ENCODE results near the gene WNT3. TPM values are rescaled to one million over a fixed set of nuclear protein-coding genes. Genes with fewer than 3 reads are reported as not detected.

WNT3 gene, protein sequence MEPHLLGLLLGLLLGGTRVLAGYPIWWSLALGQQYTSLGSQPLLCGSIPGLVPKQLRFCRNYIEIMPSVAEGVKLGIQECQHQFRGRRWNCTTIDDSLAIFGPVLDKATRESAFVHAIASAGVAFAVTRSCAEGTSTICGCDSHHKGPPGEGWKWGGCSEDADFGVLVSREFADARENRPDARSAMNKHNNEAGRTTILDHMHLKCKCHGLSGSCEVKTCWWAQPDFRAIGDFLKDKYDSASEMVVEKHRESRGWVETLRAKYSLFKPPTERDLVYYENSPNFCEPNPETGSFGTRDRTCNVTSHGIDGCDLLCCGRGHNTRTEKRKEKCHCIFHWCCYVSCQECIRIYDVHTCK
- total RNA-seq, result not detected

GRCh38 chr17:46818316-46818928 lies at the start of gene WNT3:
WNT3 (minus strand) TSS chr17:46818692; CDS start chr17:46818597, 95 bp downstream.
- ChIA-PET CTCF (no interaction called here), POLR2A (no interaction called here)
- H3K27me3 Mint-ChIP-seq (ENCODE audit: low read depth), result peaks cover 72% of the 10 kb centered on the region
- peaks cover 30% of the 10 kb centered on the region for H3K4me1 Mint-ChIP-seq (ENCODE audit: low read depth)
- DNase-seq (peak; percentile 64), ATAC-seq (peak; percentile 67)
- peak within 1 kb of the TSS; percentile 58 for H3K4me3 Mint-ChIP-seq
- H3K9me3 Mint-ChIP-seq (ENCODE audit: insufficient read depth), result no peaks in the 10 kb centered on the region
- H3K27ac Mint-ChIP-seq, result no peak within 1 kb of the TSS
- no peaks in the 10 kb centered on the region for H3K36me3 Mint-ChIP-seq (ENCODE audit: low read depth)

DNA sequence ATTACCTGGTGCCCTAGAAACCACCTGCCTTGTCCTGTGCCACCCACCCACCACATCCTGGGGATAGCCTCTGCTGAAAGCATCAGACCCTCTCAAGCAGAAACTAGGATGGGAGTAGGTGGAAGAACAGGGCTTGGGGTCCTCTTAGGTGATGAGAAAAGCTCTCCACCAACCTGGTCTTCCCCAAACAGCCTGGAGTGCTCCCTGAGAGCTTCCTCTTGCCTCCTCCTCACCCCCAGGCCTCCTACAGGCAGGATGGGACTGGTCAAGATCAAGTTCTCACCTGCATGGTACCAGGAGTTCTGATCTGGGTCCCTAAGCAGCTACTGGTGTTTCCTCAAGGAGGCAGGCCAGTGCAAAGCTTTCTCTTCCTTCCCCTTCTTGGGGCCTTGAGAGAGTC lies 48.3 kb upstream of the WNT3 start:
- H3K9me3 Mint-ChIP-seq (ENCODE audit: insufficient read depth), result no peaks in the 10 kb centered on the region
- DNase-seq (no peak), ATAC-seq (no peak)
- peaks cover 10% of the 10 kb centered on the region for H3K4me1 Mint-ChIP-seq (ENCODE audit: low read depth)
- no peak overlapping the region for H3K4me3 Mint-ChIP-seq
- H3K27ac Mint-ChIP-seq, result no peak overlapping the region
- H3K27me3 Mint-ChIP-seq (ENCODE audit: low read depth), result peaks cover 10% of the 10 kb centered on the region
- ChIA-PET POLR2A (no interaction called here), CTCF (interaction anchor here (0.7 to 1.5 kb wide), 3 partner anchors 31 to 76 kb away, joined by 3 read pairs; no protein-coding TSS in a partner anchor)
- H3K36me3 Mint-ChIP-seq (ENCODE audit: low read depth), result no peaks in the 10 kb centered on the region

GRCh38 chr17:46866325-46866724 lies 47.8 kb upstream of the WNT3 start:
- peaks cover 10% of the 10 kb centered on the region for H3K27me3 Mint-ChIP-seq (ENCODE audit: low read depth)
- H3K36me3 Mint-ChIP-seq (ENCODE audit: low read depth), result no peaks in the 10 kb centered on the region
- ATAC-seq, result no peak
- no peak overlapping the region for H3K4me3 Mint-ChIP-seq
- ChIA-PET CTCF (interaction anchor here (1.5 kb wide), 1 partner anchor 25 kb away, joined by 3 read pairs; no protein-coding TSS in a partner anchor), POLR2A (interaction anchor here (0.6 kb wide), 1 partner anchor 769 kb away, joined by 3 read pairs; no protein-coding TSS in a partner anchor)
- peaks cover 10% of the 10 kb centered on the region for H3K4me1 Mint-ChIP-seq (ENCODE audit: low read depth)
- no peaks in the 10 kb centered on the region for H3K9me3 Mint-ChIP-seq (ENCODE audit: insufficient read depth)
- no peak overlapping the region for H3K27ac Mint-ChIP-seq
- DNase-seq, result no peak

- Mint-ChIP-seq H3K36me3 (ENCODE audit: low read depth) (no peaks in the 10 kb centered on the region), H3K4me1 (ENCODE audit: low read depth) (peaks cover 10% of the 10 kb centered on the region), H3K27me3 (ENCODE audit: low read depth) (peaks cover 10% of the 10 kb centered on the region), H3K4me3 (no peak overlapping the region), H3K27ac (no peak overlapping the region), H3K9me3 (ENCODE audit: insufficient read depth) (no peaks in the 10 kb centered on the region)
- ChIA-PET POLR2A (no interaction called here), CTCF (interaction anchor here (0.8 to 1.5 kb wide), 2 partner anchors 24 to 77 kb away, joined by 3 read pairs; no protein-coding TSS in a partner anchor)
- peak; percentile 64 for DNase-seq
- peak; percentile 77 for ATAC-seq
These were observed 46.6 kb upstream of the WNT3 start for GRCh38 chr17:46865100-46865499.

DNA sequence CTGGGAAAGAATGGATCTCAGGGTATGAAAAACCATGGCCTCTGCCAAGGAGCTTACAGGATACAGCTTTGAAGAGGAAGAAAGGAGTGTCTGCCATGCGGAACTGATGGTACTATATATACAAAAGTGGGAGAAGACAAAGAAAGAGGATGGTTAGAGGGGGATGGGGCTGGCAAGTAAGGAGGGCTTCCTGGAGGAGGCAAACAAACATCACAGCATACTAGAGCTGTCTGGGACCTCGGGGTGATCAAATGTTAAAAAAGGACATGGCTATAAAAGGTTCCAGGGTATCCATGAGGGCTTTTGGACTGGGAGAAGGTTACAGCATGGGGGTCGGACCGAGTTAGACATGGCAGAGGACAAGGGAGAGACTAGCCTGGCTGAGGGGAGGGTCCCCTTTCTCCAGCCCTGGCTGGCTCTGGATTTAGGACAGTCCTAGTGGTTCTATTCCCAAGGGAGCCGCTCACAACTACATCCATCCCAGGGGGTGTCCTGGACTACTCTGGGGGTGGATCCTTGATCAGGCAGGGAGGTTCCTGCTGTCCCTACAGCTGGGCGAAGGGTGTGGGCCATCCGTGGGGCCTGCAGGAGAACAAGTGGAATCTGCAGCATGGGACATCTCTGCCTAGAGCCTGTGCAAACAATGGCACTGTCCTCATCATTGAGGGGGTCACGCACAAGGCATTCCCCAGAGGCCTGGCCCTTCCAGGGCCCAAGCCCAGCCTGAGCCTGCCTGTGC lies 45.1 kb upstream of the WNT3 start:
- DNase-seq, result no peak
- CTCF ChIA-PET, result no interaction called here
- no peak overlapping the region for H3K27ac Mint-ChIP-seq

DNA sequence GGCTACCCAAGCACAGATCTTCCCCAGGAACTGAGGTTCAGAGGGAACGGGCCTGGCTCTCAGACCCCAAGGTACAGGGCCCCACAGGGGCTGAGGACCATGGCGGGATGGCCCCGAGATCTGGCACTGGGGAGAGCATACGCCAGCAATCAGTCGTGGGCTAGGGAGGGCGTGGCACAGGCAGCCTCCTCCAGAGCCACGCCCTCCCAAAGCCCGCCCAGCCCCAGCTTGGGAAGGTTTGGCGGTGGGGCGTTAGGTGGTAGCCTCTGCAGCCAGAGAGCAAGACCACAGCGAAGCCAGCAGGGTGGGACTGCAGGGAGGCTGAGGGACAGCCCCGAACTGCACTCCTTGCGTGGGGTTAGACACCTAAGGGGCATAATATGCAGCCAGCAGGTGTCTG lies 44.5 kb upstream of the WNT3 start:
- H3K4me1 Mint-ChIP-seq (ENCODE audit: low read depth), result peaks cover 10% of the 10 kb centered on the region
- DNase-seq, result no peak
- no peaks in the 10 kb centered on the region for H3K9me3 Mint-ChIP-seq (ENCODE audit: insufficient read depth)
- H3K27ac Mint-ChIP-seq, result no peak overlapping the region
- ATAC-seq, result no peak
- no peaks in the 10 kb centered on the region for H3K36me3 Mint-ChIP-seq (ENCODE audit: low read depth)
- POLR2A ChIA-PET, result no interaction called here
- H3K27me3 Mint-ChIP-seq (ENCODE audit: low read depth), result peaks cover 17% of the 10 kb centered on the region
- H3K4me3 Mint-ChIP-seq, result no peak overlapping the region
- CTCF ChIA-PET, result no interaction called here

More for the DNA sequence above, 45.1 kb upstream of the WNT3 start:
- H3K9me3 Mint-ChIP-seq (ENCODE audit: insufficient read depth), result no peaks in the 10 kb centered on the region
- H3K4me3 Mint-ChIP-seq, result no peak overlapping the region
- peaks cover 10% of the 10 kb centered on the region for H3K4me1 Mint-ChIP-seq (ENCODE audit: low read depth)
- POLR2A ChIA-PET, result no interaction called here
- ATAC-seq, result no peak
- H3K36me3 Mint-ChIP-seq (ENCODE audit: low read depth), result no peaks in the 10 kb centered on the region
- H3K27me3 Mint-ChIP-seq (ENCODE audit: low read depth), result peaks cover 14% of the 10 kb centered on the region

DNA sequence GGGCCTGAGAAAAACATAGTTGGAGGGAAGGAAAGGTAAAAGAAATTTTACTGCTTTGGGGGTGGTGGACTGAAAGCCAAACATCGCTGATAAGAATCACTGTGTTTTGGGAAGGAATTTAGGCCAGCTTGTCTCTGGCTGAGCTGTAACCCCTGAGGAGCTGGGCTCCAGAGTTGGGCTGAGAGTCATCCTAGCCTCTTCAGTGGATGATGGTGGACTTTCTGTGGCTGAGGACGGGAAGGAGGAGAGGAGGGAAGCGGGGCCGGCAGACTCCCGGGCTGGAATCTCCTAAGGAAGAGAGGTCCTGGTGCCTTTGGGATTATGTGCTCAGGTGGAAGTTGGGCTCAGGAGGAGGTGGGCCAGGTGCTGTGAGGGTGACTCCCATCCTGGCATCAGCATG lies 41.5 kb upstream of the WNT3 start:
- POLR2A ChIA-PET, result no interaction called here
- no peak overlapping the region for H3K4me3 Mint-ChIP-seq
- no peaks in the 10 kb centered on the region for H3K36me3 Mint-ChIP-seq (ENCODE audit: low read depth)
- ATAC-seq, result no peak
- H3K4me1 Mint-ChIP-seq (ENCODE audit: low read depth), result peaks cover 5% of the 10 kb centered on the region
- DNase-seq, result no peak
- no peak overlapping the region for H3K27ac Mint-ChIP-seq
- CTCF ChIA-PET, result no interaction called here
- H3K9me3 Mint-ChIP-seq (ENCODE audit: insufficient read depth), result no peaks in the 10 kb centered on the region
- peaks cover 22% of the 10 kb centered on the region for H3K27me3 Mint-ChIP-seq (ENCODE audit: low read depth)

DNA sequence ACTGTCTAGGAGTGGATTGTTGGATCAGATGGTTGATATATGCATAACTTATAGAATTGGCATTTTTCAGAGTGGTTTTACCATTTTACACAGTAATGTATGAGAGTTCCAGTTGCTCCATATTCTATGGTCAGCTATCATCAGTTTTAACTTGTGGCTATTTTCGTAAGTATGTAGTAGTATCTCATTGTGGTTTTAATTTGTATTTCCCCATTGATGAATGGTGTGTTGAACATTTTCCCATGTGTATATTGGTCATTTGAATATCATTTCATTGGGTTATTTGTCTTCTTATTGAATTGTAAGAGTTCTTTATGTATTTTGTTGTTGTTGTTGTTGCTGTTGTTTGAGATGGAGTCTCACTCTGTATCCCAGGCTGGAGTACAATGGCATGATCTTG lies 39.1 kb upstream of the WNT3 start:
- POLR2A ChIA-PET, result no interaction called here
- CTCF ChIA-PET, result no interaction called here
- no peak for DNase-seq
- no peak for ATAC-seq
- H3K9me3 Mint-ChIP-seq (ENCODE audit: insufficient read depth), result no peaks in the 10 kb centered on the region
- no peaks in the 10 kb centered on the region for H3K36me3 Mint-ChIP-seq (ENCODE audit: low read depth)
- H3K4me3 Mint-ChIP-seq, result no peak overlapping the region
- H3K27me3 Mint-ChIP-seq (ENCODE audit: low read depth), result peaks cover 30% of the 10 kb centered on the region
- H3K4me1 Mint-ChIP-seq (ENCODE audit: low read depth), result no peaks in the 10 kb centered on the region
- H3K27ac Mint-ChIP-seq, result no peak overlapping the region

DNA sequence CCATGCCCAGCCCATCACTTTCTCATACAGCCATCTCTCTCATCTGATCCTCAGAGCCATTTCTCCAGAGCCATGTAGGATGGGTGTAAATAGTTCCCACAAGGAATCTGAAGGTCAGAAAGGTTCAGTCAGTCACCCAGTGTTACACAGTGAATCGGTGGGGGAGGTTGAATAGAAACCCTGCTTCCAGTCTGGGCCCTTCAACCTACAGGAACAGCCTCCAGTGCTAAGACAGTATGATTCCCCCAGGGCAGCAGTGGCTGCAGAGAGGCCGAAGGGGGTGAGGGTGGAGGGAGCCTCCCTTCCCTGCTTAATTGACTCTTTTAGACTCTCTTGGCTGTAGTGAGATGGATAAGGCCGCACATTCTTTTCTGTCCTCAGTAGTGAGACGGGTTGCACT lies 36.5 kb upstream of the WNT3 start:
- ATAC-seq (no peak), DNase-seq (no peak)
- Mint-ChIP-seq H3K27ac (no peak overlapping the region), H3K36me3 (ENCODE audit: low read depth) (no peaks in the 10 kb centered on the region), H3K4me3 (no peak overlapping the region), H3K4me1 (ENCODE audit: low read depth) (peaks cover 6% of the 10 kb centered on the region), H3K27me3 (ENCODE audit: low read depth) (peaks cover 51% of the 10 kb centered on the region), H3K9me3 (ENCODE audit: insufficient read depth) (no peaks in the 10 kb centered on the region)
- POLR2A ChIA-PET, result no interaction called here
- CTCF ChIA-PET, result no interaction called here

DNA sequence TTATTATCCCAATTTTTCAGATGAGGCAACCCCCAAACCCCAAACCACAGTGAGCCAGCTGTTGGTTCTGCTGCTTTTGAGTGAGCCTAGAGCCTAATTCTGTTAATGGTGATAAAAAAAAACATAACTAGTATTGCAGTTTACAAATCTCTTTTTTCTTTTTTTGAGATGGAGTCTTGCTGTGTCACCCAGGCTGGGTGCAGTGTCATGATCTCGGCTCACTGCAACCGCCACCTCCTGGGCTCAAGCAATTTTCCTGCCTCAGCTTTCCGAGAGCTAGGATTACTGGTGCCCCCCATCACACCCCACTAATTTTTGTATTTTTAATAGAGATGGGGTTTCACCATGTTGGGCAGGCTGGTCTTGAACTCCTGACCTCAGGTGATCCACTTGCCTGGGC lies 36.0 kb upstream of the WNT3 start:
- Mint-ChIP-seq H3K4me3 (no peak overlapping the region), H3K9me3 (ENCODE audit: insufficient read depth) (no peaks in the 10 kb centered on the region), H3K4me1 (ENCODE audit: low read depth) (peaks cover 6% of the 10 kb centered on the region), H3K27ac (no peak overlapping the region), H3K27me3 (ENCODE audit: low read depth) (peaks cover 52% of the 10 kb centered on the region), H3K36me3 (ENCODE audit: low read depth) (no peaks in the 10 kb centered on the region)
- CTCF ChIA-PET, result interaction anchor here (1.7 kb wide), 1 partner anchor 12 kb away, joined by 7 read pairs; no protein-coding TSS in a partner anchor
- DNase-seq (no peak), ATAC-seq (no peak)
- POLR2A ChIA-PET, result no interaction called here

- Mint-ChIP-seq H3K27me3 (ENCODE audit: low read depth) (peaks cover 51% of the 10 kb centered on the region), H3K4me3 (no peak overlapping the region), H3K36me3 (ENCODE audit: low read depth) (no peaks in the 10 kb centered on the region), H3K9me3 (ENCODE audit: insufficient read depth) (no peaks in the 10 kb centered on the region), H3K4me1 (ENCODE audit: low read depth) (peaks cover 6% of the 10 kb centered on the region), H3K27ac (no peak overlapping the region)
- no peak for DNase-seq
- ChIA-PET POLR2A (no interaction called here), CTCF (interaction anchor here (1.7 kb wide), 1 partner anchor 11 kb away, joined by 7 read pairs; no protein-coding TSS in a partner anchor)
- ATAC-seq, result no peak
These were observed 35.5 kb upstream of the WNT3 start for GRCh38 chr17:46853896-46854444.
